Activated CD4-positive, alpha-beta T cell treated with anti-CD3 and anti-CD28 coated beads, Interleukin-2, Interleukin-4, amounts not matched to agents 100 ng/mL and 50 ng/mL, durations not matched to agents 16 hours and 8 hours (primary cell): ENCODE measurements around the gene HDGFL2.
"Not testable (repeated sequence)": the region's sequence is repeated elsewhere in the genome, so short reads cannot be mapped to it uniquely, and the experiment has no call there.

Source experiments
- DNase-seq: peaks from one replicate; pipeline ENCODE4 v3.0.0-alpha.2; 2020; ENCODE audit warnings: low spot score

The HDGFL2 gene

GRCh38 chr19:4534836-4535658 lies 63.0 kb downstream of the HDGFL2 start, which contains the start of gene PLIN5:
Gene PLIN5 (minus strand): TSS chr19:4535224. CDS start chr19:4534074, 1,150 bp downstream.
- DNase-seq: peak; percentile 8

- DNase-seq: no peak
Measured at GRCh38 chr19:4536798-4537197, 64.7 kb downstream of the HDGFL2 start.

GRCh38 chr19:4537953-4538600 lies 66.0 kb downstream of the HDGFL2 start:
- no peak for DNase-seq

GRCh38 chr19:4538601-4538954 lies 66.5 kb downstream of the HDGFL2 start:
- DNase-seq: no peak

GRCh38 chr19:4539169-4539692 lies 67.1 kb downstream of the HDGFL2 start:
- DNase-seq: no peak

- DNase-seq: peak; percentile 10
Measured at GRCh38 chr19:4539693-4540581, 67.8 kb downstream of the HDGFL2 start, which contains the start of gene LRG1. Gene LRG1 (minus strand): TSS chr19:4540036. CDS start chr19:4540013, 23 bp downstream.

GRCh38 chr19:4541114-4541805 lies 69.2 kb downstream of the HDGFL2 start:
- DNase-seq: no peak

- DNase-seq: not testable (repeated sequence)
Measured at GRCh38 chr19:4541806-4542145, 69.7 kb downstream of the HDGFL2 start.

- no peak for DNase-seq
Measured at GRCh38 chr19:4542896-4543841, 71.1 kb downstream of the HDGFL2 start.

- DNase-seq: no peak
Measured at GRCh38 chr19:4543842-4544647, 71.9 kb downstream of the HDGFL2 start.

- DNase-seq: peak; percentile 19
Measured at GRCh38 chr19:4547303-4548237, 75.5 kb downstream of the HDGFL2 start.

GRCh38 chr19:4548238-4548584 lies 76.1 kb downstream of the HDGFL2 start:
- DNase-seq: no peak

GRCh38 chr19:4550018-4550417 lies 77.9 kb downstream of the HDGFL2 start:
- no peak for DNase-seq

GRCh38 chr19:4550479-4551050 lies 78.5 kb downstream of the HDGFL2 start:
- no peak for DNase-seq
